GM18519 (cell line): ENCODE results near the gene CYB5A.
A peak's percentile ranks its signal among the peaks of the same experiment; 100 is the strongest.

Source experiments
- ATAC-seq: cut with Tn5 transposase; IDR thresholded peaks from one replicate; pipeline ENCODE4 v1.9.1; 2021; ENCODE audit warnings: mild to moderate bottlenecking, moderate library complexity; ENCODE audit not compliant: unreplicated experiment, low FRiP score

The CYB5A gene

GRCh38 chr18:74281011-74281979 is 10.5 kb downstream of the CYB5A start:
- no peak for ATAC-seq

GRCh38 chr18:74278983-74279382 is 12.8 kb downstream of the CYB5A start:
- ATAC-seq, result no peak

GRCh38 chr18:74278058-74278457 is 13.7 kb downstream of the CYB5A start:
- ATAC-seq, result no peak

GRCh38 chr18:74277296-74277695 is 14.5 kb downstream of the CYB5A start:
- no peak for ATAC-seq

- no peak for ATAC-seq
These were observed 15.2 kb downstream of the CYB5A start for GRCh38 chr18:74276609-74277008.

GRCh38 chr18:74275736-74276135 is 16.0 kb downstream of the CYB5A start:
- no peak for ATAC-seq

- ATAC-seq, result no peak
These were observed 17.1 kb downstream of the CYB5A start for GRCh38 chr18:74274700-74275099.

GRCh38 chr18:74273394-74273793 is 18.4 kb downstream of the CYB5A start:
- no peak for ATAC-seq

GRCh38 chr18:74271635-74272034 is 20.1 kb downstream of the CYB5A start:
- ATAC-seq, result no peak

- no peak for ATAC-seq
These were observed 22.7 kb downstream of the CYB5A start for GRCh38 chr18:74268933-74269620.

- no peak for ATAC-seq
These were observed 23.6 kb downstream of the CYB5A start for GRCh38 chr18:74268175-74268574.

- no peak for ATAC-seq
These were observed 25.6 kb downstream of the CYB5A start for GRCh38 chr18:74266161-74266560.

- ATAC-seq, result no peak
These were observed 26.1 kb downstream of the CYB5A start for GRCh38 chr18:74265546-74266098.

- peak; percentile 100 for ATAC-seq
These were observed 27.3 kb downstream of the CYB5A start for GRCh38 chr18:74264303-74265020.

GRCh38 chr18:74261053-74261713 is 30.6 kb downstream of the CYB5A start:
- no peak for ATAC-seq

GRCh38 chr18:74259347-74259746 is 32.4 kb downstream of the CYB5A start:
- no peak for ATAC-seq

GRCh38 chr18:74257083-74257482 is 34.7 kb downstream of the CYB5A start:
- no peak for ATAC-seq

GRCh38 chr18:74256190-74256589 is 35.6 kb downstream of the CYB5A start:
- no peak for ATAC-seq

- ATAC-seq, result no peak
These were observed 36.6 kb downstream of the CYB5A start for GRCh38 chr18:74255131-74255616.

GRCh38 chr18:74252039-74252395 is 39.7 kb downstream of the CYB5A start:
- no peak for ATAC-seq
